Measurements from ENCODE around the gene ALG11.

ALG11 gene

GRCh38 chr13:52010890-52011631, 1.1 kb upstream of the ALG11 start, which contains the start of gene ATP7B:
ATP7B (minus strand) TSS chr13:52011450; CDS start chr13:52011337, 113 bp downstream.
- peak; percentile 39 for DNase-seq (ENCODE audit: low spot score)
- no peak for TF ChIP-seq CTCF (IDR thresholded peaks at IDR 0.05; ENCODE audit: extremely low read depth, insufficient read depth, missing control alignments)
- in situ Hi-C loops (cut with MboI; ENCODE audit: low pct_unique_long_range_greater_than_20kb, low sequenced_read_pairs, unreplicated experiment) = no loop called here

- no peak for TF ChIP-seq CTCF (IDR thresholded peaks at IDR 0.05; ENCODE audit: extremely low read depth, insufficient read depth, missing control alignments)
- in situ Hi-C loops (cut with MboI; ENCODE audit: low pct_unique_long_range_greater_than_20kb, low sequenced_read_pairs, unreplicated experiment) = no loop called here
- no peak for DNase-seq (ENCODE audit: low spot score)
Measured at GRCh38 chr13:52012512-52012836, 276 bp downstream of the ALG11 start.

- in situ Hi-C loops (cut with MboI; ENCODE audit: low pct_unique_long_range_greater_than_20kb, low sequenced_read_pairs, unreplicated experiment) = no loop called here
- no peak for TF ChIP-seq CTCF (IDR thresholded peaks at IDR 0.05; ENCODE audit: extremely low read depth, insufficient read depth, missing control alignments)
- DNase-seq (ENCODE audit: low spot score) = no peak
Measured at GRCh38 chr13:52016296-52016695, 4.1 kb downstream of the ALG11 start.

DNA sequence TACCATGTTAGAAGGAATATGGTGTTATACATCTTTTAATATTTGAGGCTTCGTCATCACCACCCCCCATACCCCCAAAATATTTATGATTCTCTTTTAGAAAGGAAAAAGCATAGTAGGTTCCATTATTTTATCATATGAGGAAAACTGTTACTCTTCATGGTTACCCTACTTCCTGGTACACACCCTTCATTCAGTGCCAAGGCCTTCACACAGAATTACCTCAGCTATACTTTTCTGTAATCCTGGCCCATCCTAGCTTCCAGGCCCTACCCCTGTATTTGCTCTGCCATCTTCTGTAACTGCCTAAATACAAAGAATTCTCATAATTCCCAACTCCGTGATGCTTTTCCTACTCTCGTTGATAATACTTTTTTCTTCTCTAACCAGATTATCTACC, 8.0 kb downstream of the ALG11 start:
- TF ChIP-seq CTCF (IDR thresholded peaks at IDR 0.05; ENCODE audit: extremely low read depth, insufficient read depth, missing control alignments) = no peak
- in situ Hi-C loops (cut with MboI; ENCODE audit: low pct_unique_long_range_greater_than_20kb, low sequenced_read_pairs, unreplicated experiment) = no loop called here
- no peak for DNase-seq (ENCODE audit: low spot score)

- DNase-seq (ENCODE audit: low spot score) = no peak
- TF ChIP-seq CTCF (IDR thresholded peaks at IDR 0.05; ENCODE audit: extremely low read depth, insufficient read depth, missing control alignments) = no peak
- in situ Hi-C loops (cut with MboI; ENCODE audit: low pct_unique_long_range_greater_than_20kb, low sequenced_read_pairs, unreplicated experiment) = no loop called here
Measured at GRCh38 chr13:52022356-52022755, 10.2 kb downstream of the ALG11 start.

GRCh38 chr13:52024481-52024880, 12.3 kb downstream of the ALG11 start, which contains the start of gene UTP14C:
UTP14C (plus strand) TSS chr13:52024691; CDS start chr13:52028805, 4,114 bp downstream.
- TF ChIP-seq CTCF (IDR thresholded peaks at IDR 0.05; ENCODE audit: extremely low read depth, insufficient read depth, missing control alignments) = no peak
- in situ Hi-C loops (cut with MboI; ENCODE audit: low pct_unique_long_range_greater_than_20kb, low sequenced_read_pairs, unreplicated experiment) = no loop called here
- DNase-seq (ENCODE audit: low spot score) = no peak
